HG03135 (cell line): ENCODE data around the gene PTPRN2.
"Not testable (repeated sequence)": the region's sequence is repeated elsewhere in the genome, so short reads cannot be mapped to it uniquely, and the experiment has no call there.

Source experiments
- ATAC-seq: cut with Tn5 transposase; IDR thresholded peaks from one replicate; pipeline ENCODE4 v1.9.1; 2021; ENCODE audit warnings: mild to moderate bottlenecking, moderate library complexity; ENCODE audit not compliant: unreplicated experiment

Gene PTPRN2

DNA sequence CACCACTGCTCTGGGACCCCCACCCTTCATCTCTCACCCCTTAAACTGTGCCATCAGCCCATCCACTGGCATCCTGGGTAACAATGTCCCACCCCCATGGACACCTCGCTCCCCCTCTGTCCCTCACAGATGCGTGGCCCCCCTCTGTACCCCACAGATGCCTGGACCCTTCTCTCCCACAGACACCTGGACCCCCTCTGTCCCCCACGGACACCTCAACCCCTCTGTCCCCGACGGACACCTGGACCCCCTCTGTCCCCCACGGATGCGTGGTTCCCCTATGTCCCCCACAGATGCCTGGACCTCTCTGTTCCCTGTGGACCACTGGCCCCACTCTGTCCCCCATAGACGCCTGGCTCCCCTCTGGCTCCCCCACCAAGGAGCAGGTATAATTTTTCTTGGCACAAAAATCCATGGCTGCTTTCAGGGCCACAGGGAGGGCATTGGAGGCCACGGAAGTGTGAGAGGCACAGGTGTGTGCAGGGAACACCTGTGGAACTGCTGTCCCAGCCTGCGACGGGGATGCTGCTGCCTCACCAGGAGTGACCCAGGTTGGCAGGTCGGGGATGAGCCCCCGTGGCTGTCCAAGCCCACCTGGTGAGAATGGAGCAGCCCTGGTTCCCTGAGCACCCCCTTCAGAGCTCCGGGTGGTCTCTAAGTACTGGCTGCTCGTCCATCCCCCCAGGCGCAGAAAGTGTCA is 193.5 kb downstream of the PTPRN2 start:
- no peak for ATAC-seq

DNA sequence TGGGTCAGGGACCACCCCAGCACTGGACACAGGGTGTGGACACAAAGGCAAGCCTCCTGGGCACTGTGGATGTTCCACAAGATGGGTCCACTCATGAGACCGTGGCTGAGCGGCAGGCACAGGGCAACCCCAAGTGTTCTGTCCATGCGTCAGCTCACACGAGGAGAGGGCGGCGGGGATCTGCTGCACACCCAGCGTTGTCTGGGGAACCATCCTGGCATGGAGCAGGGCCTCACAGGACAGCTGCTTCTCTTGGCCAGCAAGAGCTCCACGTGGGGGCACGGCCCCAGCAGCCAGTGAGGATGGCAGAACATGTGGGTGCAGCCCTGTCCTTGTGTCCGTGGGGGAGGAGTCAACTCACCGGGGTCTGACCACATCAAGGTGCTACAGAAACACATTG is 195.4 kb downstream of the PTPRN2 start:
- ATAC-seq = no peak

DNA sequence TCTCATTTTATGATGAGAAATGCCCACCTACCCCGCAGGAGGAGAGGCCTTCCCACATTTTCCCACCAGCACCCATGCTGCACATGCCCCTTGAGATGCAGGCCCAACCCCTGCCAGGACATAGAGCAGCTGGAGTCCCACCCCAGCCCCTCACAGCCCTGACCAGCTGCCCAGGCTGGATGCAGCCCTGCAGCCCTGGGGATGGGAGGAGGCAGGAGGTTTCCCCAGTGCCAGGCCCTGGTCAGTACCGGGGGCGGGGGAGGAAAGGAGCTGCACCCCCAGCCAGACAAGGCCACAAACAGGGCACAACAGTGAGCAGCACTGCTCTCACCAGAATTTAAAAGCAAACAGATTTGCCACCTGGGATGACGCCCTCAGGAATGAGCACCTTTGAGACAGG is 196.1 kb downstream of the PTPRN2 start:
- ATAC-seq = no peak

DNA sequence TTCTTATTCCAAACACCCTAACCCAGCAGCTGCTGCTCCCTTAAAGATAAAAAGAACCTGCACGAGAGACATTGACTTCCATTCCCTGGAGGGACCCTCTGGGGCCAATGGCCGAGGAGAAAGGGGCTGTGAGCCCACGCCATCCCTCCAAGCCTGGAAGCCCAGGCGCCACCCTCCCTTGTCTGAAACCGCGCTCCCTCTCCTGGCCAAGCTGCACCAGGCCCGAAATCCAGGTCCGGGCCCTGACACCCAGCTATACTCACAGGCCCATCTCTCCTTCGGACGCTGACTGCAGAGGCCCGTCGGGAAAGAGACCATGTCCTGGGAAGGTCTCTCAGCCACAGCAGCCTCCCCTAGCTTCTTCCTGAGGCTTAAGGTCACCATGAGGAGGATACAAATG is 196.5 kb downstream of the PTPRN2 start:
- no peak for ATAC-seq

DNA sequence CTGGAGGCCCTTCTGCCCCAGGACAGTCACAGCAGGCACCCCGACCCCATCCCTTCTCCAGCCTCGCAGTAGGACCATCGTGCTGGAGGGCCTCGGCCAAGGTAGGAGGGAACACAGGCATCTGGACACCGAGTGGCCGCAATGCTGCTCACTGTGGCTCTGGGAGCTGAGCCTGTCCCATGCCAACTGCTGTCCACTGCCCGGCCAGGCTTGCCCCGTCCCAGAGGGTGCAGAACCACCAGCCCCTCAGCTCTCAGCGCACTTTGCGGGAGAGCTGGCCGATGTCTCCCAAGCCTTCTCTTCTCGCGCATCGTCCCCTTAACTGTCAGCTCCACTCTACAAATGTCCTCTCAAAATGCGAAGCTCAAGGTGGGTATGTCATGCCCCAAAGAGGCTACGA is 197.2 kb downstream of the PTPRN2 start:
- no peak for ATAC-seq

DNA sequence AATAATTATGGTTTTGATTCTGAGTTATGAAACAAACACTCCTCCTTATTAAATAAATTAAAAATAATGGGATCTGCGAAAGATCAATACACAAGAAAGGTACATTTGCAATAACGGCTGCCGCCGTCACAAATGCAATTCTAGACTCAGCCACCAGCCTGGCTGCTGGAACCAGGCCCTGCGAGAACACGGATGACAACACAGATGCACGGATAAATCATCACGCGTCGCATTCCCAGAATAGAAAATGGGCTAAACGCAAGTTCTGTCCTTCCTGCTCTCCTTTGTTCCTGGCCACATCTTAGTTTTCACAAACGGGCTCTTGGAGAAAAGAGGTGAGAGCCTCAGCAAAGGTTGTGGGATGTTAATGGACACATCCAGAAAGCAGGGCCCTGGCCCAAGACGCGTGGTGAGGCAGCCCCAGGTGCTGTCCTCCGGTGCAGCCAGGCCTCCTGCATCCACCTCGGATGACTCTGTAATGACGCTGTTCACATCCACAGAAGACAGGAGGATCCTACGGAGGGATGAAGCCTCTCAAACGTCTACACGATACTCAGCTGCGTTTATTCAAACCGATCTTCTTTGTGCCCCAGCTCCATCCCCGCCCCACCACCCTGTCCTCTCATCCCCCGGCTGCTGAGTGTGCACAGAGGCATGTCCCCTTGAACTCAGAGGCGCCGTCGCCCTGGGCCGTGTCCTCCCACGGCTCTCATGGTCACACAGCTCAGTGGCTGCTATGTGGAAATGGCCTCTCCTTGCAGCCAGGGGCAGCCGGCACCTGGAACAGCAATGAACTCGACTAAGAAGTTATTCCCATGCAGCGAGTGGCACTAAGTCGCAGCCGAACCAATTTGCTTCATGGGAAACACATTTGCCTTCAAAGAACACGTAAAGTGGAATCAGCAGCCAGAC is 197.9 kb downstream of the PTPRN2 start:
- ATAC-seq = no peak

DNA sequence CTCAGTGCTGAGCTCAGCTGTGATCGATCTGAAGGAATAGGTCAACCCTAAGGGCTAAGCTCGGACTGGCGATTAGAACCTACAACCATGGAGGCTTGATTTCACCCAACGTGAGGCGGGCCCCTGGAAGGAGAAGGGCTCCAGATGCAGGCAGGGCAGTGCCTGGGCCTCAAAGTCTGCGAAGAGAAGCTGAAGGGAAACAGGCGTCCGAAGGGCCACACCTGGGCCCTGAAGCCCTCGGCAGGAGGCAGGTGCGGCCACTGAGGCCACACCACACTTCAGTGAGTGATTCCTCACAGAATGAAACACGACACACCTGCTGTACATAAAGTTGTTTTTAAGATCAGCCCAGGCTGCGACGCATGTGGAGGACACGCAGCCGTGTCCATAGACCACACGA is 198.7 kb downstream of the PTPRN2 start:
- ATAC-seq = no peak

DNA sequence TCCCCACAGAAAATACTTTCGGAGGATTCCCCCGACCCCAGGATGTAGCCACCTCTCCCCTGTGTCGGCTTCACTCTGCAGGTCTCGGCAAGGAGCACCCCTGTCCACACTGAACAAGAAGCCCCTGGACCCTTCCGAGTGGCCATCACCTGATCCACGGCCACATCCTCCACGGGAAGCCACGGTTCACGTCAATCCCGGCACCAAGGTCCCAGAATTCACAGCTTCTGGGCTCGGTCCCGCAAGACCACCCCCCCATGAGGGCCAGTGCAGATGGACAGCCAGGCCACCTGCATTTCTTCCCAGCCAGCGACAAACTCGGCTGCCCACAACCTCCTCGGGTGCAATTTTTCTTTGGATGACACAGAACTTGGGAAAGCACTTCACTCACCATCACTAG is 199.6 kb downstream of the PTPRN2 start:
- no peak for ATAC-seq

DNA sequence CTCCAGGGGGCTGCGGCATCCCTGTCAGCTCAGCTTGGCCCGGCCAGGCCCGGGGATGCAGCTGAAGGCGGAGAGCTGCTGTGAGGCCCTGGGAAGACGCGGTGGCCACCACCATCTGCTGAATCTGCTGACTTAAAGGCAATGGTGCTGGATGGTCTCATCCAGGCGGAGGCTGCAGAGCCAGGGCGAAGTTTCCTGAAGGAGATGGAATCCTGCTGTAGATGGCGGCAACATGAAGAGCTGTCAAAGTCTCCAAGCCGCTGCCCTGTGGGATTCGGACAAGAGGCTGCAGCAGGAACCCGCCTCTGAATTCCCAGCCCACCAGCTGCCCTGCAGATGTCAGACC is 200.1 kb downstream of the PTPRN2 start:
- no peak for ATAC-seq

DNA sequence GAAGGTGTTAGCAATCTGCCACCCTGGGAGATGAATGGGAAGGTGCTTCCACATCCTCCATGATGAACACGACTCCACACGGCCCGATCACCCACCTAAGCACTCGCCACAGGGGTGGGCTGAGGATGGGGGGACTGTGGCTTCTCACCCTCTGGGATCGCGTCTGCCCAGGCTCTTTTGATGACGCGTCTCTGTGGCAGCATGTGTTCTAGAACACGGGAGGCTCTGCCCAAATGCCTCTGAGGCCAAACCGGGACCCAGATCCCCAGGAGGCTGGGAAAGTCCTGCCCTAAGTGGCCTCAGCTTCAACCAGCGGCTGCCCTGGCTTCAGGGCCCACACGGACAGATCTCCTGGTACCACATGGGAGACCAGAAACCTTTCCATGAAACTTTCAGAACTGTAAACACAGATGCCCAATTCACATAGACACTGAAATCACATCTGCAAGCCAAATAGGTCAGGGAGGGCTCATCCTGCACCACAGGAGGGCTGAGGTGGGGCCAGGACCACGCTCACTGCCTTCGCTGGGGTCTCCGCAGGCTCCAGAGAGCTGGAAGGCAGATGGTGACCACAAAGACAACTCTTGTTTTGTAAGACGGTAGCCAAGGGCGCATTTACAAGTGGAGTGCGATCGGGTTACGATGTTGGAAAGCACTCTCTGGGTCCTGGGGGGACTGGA is 200.6 kb downstream of the PTPRN2 start:
- ATAC-seq = no peak

DNA sequence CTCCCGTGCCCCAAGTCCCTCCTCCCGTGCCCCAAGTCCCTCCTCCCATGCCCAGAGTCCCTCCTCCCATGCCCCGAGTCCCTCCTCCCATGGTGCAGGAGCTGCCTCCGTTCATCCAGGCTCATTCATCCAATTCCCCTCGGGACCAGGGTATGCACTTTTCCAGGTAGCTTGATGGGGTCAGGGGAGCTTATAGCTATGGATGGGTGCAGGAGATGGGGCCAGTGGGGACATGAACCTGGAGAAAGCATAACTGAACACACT is 201.3 kb downstream of the PTPRN2 start:
- no peak for ATAC-seq

DNA sequence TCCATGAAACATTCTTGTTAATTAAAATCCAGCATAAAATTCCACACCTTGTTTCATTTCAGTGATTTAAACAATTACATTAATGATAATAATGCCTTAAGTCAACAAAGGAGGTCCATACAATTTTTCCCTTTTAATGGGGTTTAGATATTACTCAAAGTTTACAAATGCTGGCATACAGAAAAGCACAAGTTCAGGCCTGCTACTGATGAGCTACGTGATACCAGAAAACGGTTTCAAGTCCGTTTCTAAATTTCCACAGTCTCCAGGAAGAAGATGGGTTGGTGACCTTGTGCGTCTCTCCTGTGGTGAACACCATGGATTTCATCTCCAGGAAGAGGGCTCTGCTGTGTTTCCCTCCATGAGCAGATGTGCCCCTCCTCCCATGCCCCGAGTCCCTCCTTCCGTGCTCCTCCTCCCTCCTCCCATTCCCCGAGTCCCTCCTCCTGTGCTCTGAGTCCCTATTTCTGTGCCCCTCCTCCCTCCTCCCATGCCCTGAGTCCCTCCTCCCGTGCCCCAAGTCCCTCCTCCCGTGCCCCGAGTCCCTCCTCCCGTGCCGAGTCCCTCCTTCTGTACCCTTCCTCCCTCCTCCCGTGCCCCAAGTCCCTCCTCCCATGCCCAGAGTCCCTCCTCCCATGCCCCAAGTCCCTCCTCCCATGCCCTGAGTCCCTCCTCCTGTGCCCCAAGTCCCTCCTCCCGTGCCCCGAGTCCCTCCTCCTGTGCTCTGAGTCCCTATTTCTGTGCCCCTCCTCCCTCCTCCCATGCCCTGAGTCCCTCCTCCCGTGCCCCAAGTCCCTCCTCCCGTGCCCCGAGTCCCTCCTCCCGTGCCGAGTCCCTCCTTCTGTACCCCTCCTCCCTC is 201.9 kb downstream of the PTPRN2 start:
- not testable (repeated sequence) for ATAC-seq

DNA sequence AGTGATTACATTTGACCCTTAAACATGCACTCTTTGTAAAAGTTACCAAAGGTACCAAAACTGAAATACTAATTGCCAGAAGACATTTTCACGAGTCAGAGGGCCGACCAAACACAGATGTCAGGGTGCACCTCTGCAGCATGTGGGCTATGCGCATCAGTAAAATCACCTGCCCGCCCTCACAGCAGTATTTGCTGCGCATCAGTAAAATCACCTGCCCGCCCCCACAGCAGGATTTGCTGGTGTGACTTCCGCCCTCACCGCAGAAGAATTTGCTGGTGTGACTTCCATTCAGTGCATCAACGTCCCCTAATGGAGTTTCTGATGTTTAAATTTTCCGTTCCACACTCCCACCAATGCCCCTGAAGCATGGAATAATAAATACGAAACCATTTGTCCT is 202.9 kb downstream of the PTPRN2 start:
- no peak for ATAC-seq

DNA sequence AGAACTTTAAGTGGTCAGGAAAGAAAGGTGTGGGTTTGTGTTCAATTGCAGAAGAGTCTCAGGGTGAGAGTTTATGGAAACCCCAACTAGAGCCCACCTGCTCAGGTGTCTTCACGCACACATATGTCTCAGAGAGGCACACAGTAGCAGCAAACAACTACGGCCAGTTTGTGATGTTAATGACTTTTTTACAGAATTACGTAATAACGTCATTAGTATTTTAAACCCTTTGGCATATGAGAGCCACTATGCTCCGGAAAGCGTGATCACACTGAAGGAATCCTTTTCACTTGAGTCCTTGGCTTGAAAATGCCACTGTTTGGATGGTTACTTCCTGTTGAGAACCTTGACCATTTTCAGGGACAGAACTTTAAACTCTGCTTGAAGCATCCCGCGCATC is 204.0 kb downstream of the PTPRN2 start:
- no peak for ATAC-seq

DNA sequence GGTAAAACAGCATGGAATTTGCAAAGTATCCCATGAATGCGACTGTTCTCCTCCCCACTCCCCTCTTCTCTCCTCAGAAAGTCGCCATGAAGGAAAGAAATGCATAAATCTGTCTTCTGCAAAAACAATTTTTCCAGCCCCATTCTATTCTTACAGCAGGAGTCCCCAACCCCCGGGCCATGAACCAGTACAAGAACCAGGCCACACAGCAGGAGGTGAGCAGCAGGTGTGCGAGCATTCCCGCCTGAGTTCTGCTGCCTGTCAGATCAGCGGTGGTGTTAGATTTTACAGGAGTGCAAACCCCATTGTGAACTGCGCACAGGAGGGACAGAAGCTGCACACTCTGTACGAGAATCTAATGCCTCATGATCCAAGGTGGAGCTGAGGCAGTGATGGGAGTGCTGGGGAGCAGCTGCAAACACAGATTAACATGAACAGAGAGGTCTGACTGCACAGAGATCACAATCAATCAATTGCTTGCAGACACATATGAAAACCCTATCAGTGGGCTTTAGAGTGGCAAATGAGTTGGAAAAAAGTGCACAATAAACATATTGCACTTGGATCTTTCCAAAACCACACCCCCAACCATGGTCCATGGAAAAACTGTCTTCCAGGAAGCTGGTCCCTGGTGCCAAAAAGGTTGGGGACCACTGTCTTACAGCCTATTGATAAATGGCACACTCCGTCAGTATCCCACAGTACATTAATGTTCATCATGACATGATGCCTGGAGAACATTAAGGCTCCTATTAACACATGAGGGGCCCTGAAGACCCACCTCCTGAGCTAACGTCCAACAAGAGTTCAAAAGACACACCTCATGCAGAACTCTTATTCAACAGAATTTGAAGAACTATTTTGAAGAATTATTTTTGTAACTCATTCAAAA is 205.0 kb downstream of the PTPRN2 start:
- no peak for ATAC-seq

DNA sequence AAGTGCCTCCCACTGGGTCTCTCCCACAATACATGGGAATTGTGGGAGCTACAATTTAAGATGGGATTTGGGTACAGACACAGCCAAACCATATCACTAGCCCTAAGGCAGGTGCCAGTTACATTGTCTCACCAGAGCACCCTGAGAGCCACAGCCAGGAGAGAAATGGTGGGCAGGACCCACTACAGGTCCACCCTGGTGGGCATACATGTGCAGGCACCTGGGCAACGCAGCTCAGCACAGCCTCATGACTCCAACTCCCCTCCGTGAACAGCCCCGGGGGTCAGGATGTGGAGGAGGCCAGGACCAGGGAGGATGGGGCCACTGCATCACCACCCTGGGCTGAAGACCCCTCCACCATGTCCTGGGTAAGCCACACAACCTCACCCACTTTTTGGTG is 205.7 kb downstream of the PTPRN2 start:
- ATAC-seq = no peak

DNA sequence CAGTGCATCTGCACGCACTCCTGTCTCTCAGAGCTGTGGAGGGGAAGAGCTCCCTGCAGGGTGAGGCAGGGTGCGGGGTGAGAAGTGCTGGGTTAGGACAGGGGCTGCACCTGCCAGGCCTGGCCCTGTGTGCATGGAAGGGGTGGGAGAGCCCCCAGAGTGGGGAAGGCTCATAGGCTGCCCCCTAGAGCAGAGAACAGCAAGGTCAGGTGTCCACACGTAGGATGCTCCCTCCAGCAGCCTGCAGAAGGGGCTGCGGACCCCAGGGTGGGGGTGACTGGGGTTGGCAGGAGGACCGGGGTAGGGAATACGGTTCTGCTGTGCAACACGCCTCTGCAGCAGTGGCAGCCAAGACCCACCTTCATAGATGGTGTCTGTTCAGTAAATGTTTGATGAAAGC is 208.6 kb downstream of the PTPRN2 start:
- no peak for ATAC-seq

DNA sequence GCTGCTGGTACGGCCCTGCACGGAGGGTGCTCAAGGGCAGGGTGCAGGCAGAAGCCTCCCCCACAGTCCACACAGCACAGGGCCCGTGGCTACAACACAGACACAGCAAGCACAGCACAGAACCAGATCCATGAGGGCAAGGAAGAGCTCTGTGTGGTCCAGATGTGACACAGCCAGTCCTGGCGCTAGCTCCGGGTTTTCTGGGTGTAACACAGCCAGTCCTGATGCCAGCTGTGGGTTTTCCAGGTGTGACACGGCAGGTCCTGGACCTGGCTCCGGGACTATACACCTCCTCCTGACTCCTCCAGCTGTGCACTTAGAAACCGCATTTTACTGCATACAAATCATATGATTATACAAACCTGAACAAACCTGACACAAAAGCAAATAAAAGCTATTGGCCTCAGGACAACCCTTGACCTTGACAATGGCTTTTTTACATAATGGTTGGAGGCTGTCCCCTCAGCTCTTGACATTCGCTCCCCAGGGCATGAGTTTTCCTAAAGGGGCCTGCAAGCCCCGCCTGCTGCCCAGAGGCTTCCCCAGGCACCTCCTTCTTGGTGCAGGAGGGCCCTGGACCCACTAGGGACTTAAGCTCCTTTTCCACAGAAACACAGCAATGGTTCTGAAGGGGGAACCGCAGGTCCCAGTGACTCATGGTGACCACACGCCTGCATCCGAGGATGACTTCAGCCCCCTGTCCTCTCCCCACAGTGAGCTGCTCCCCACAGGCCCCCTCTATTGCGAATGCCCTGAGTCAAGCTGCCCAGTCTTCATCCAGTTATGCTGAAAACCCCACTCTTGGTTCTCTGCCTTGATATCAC is 209.6 kb downstream of the PTPRN2 start:
- no peak for ATAC-seq

DNA sequence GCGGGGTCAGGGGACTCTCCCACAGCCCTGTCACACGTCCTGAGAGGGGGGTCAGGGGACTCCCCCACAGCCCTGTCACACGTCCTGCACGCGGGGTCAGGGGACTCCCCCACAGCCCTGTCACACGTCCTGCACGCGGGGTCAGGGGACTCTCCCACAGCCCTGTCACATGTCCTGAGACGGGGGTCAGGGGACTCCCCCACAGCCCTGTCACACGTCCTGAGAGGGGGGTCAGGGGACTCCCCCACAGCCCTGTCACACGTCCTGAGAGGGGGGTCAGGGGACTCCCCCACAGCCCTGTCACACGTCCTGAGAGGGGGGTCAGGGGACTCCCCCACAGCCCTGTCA is 210.8 kb downstream of the PTPRN2 start:
- ATAC-seq = not testable (repeated sequence)
